ENCODE data around the gene USP53. TPM values are rescaled to one million over a fixed set of nuclear protein-coding genes. Genes with fewer than 3 reads are reported as not detected.

Gene USP53
- total and polyA plus RNA-seq, 2 of the 13 experiments (the other 11 are each of a cell fraction or from before 2014, with no cell fraction given): 5.3 to 8.1 TPM

- no peak overlapping the region for H3K4me2 ChIP-seq (ENCODE audit: low read depth, low read length)
- WGBS (ENCODE audit: low lambda C conversion rate): 49% methylated on average over 4 of the region's 4 CpGs
These were observed 7.6 kb upstream of the USP53 start for GRCh38 chr4:119204916-119205315.

GRCh38 chr4:119205690-119206089 lies 6.8 kb upstream of the USP53 start:
- Histone ChIP-seq H3K9ac (ENCODE audit: insufficient read depth, low read depth, low read length) (no peak overlapping the region), H3K4me3 (replicated peaks in 1 of 3; ENCODE audit: insufficient read depth in 1 of 3, low read depth in 2 of 3, low read length in 3 of 3) (no peak overlapping the region), H3K27ac (ENCODE audit: extremely low read length, insufficient read depth, low read length) (no peak overlapping the region), H3K27me3 (ENCODE audit: control insufficient read depth in 1 of 2, insufficient read depth in 2 of 2, low read length in 2 of 2) (no peaks in the 10 kb centered on the region), H3K4me2 (ENCODE audit: low read depth, low read length) (no peak overlapping the region), H3K36me3 (replicated peaks in 1 of 2; ENCODE audit: control insufficient read depth in 1 of 2, insufficient read depth in 2 of 2, low read length in 2 of 2) (no peaks in the 10 kb centered on the region), H3K4me1 (ENCODE audit: insufficient read depth, low read length) (no peaks in the 10 kb centered on the region), H2AFZ (ENCODE audit: low read length) (no peak overlapping the region), H3K79me2 (ENCODE audit: insufficient read depth, low read length) (no peaks in the 10 kb centered on the region), H3K9me3 (ENCODE audit: low read length) (no peaks in the 10 kb centered on the region), H4K20me1 (ENCODE audit: insufficient read depth, low read length) (no peaks in the 10 kb centered on the region)
- ATAC-seq (no peak), DNase-seq (ENCODE audit: low spot score) (no peak), FAIRE-seq (no peak)
- in situ Hi-C loops (cut with HindIII; ENCODE audit: extremely low pct_ligation_motif_present, low pct_unique_long_range_greater_than_20kb) (no loop called here), intact Hi-C loops (cut with micrococcal nuclease; ENCODE audit: unreplicated experiment) (no loop called here)
- ChIA-PET CTCF (ENCODE audit: low intra/inter-chr PET ratio, low total read pairs) (no interaction called here), POLR2A (no interaction called here)
- no TSS peak for BruUV-seq (replicated peaks)
- TF ChIP-seq NR2F6 (IDR thresholded peaks at IDR 0.05): no peak
- TF ChIP-seq NR2F6 (CRISPR knock-in tag; IDR thresholded peaks at IDR 0.05): no peak
- no peak for TF ChIP-seq ZNF317 (CRISPR knock-in tag; IDR thresholded peaks at IDR 0.05)
- no peak for TF ChIP-seq ZNF644 (CRISPR knock-in tag; IDR thresholded peaks at IDR 0.05; ENCODE audit: low read depth)
- no peak for TF ChIP-seq TAF1 (CRISPR knock-in tag; IDR thresholded peaks at IDR 0.05)

More at GRCh38 chr4:119204916-119205315, 7.6 kb upstream of the USP53 start:
- no peak for DNase-seq (ENCODE audit: low spot score)
- H3K9me3 ChIP-seq (ENCODE audit: low read length): no peaks in the 10 kb centered on the region
- H2AFZ ChIP-seq (ENCODE audit: low read length): no peak overlapping the region
- H3K27me3 ChIP-seq (ENCODE audit: control insufficient read depth in 1 of 2, insufficient read depth in 2 of 2, low read length in 2 of 2): no peaks in the 10 kb centered on the region
- no peaks in the 10 kb centered on the region for H3K4me1 ChIP-seq (ENCODE audit: insufficient read depth, low read length)
- H3K36me3 ChIP-seq (replicated peaks in 1 of 2; ENCODE audit: control insufficient read depth in 1 of 2, insufficient read depth in 2 of 2, low read length in 2 of 2): no peaks in the 10 kb centered on the region
- H4K20me1 ChIP-seq (ENCODE audit: insufficient read depth, low read length): no peaks in the 10 kb centered on the region
- H3K79me2 ChIP-seq (ENCODE audit: insufficient read depth, low read length): no peaks in the 10 kb centered on the region
- no peak for TF ChIP-seq MAF1 (CRISPR knock-in tag; IDR thresholded peaks at IDR 0.05; ENCODE audit: borderline replicate concordance)
- no peak for TF ChIP-seq ZNF644 (CRISPR knock-in tag; IDR thresholded peaks at IDR 0.05; ENCODE audit: low read depth)
- TF ChIP-seq CREM (IDR thresholded peaks at IDR 0.05): no peak
- TF ChIP-seq CREM (CRISPR knock-in tag; IDR thresholded peaks at IDR 0.05): no peak
- no peak overlapping the region for H3K4me3 ChIP-seq (replicated peaks in 1 of 3; ENCODE audit: insufficient read depth in 1 of 3, low read depth in 2 of 3, low read length in 3 of 3)
- H3K27ac ChIP-seq (ENCODE audit: extremely low read length, insufficient read depth, low read length): no peak overlapping the region
- intact Hi-C loops (cut with micrococcal nuclease; ENCODE audit: unreplicated experiment) (no loop called here), in situ Hi-C loops (cut with HindIII; ENCODE audit: extremely low pct_ligation_motif_present, low pct_unique_long_range_greater_than_20kb) (no loop called here)
- POLR2A ChIA-PET: no interaction called here
- BruUV-seq (replicated peaks): no TSS peak
- no peak for FAIRE-seq
- H3K9ac ChIP-seq (ENCODE audit: insufficient read depth, low read depth, low read length): no peak overlapping the region
- CTCF ChIA-PET (ENCODE audit: low intra/inter-chr PET ratio, low total read pairs): no interaction called here
- ATAC-seq: no peak
